ENCODE data around the gene C5orf24. TPM values are rescaled to one million over a fixed set of nuclear protein-coding genes. Genes with fewer than 3 reads are reported as not detected.

The C5orf24 gene
- total RNA-seq (39.1 TPM), polyA plus RNA-seq (ENCODE audit: insufficient read depth in 1 of 8, insufficient read length in 8 of 8, low replicate concordance in 1 of 8) (10 to 100 TPM; 50.9 to 75.4 (median 67.2) TPM)
- long read RNA-seq, donor 1, full-length matches to known transcripts: 16 of 16 reads
- long read RNA-seq, donor 1, partial matches to known transcripts: 0 of 16 reads
- long read RNA-seq, donor 1, other reads (novel, unspliced or antisense): 0 of 16 reads
- long read RNA-seq, donor 2, full-length matches to known transcripts: 3 of 3 reads
- long read RNA-seq, donor 2, partial matches to known transcripts: 0 of 3 reads
- long read RNA-seq, donor 2, other reads (novel, unspliced or antisense): 0 of 3 reads
- long read RNA-seq, donor 3, full-length matches to known transcripts: 30 of 30 reads
- long read RNA-seq, donor 3, partial matches to known transcripts: 0 of 30 reads
- long read RNA-seq, donor 3, other reads (novel, unspliced or antisense): 0 of 30 reads
- long read RNA-seq, donor 4, full-length matches to known transcripts: 23 of 38 reads
- long read RNA-seq, donor 4, partial matches to known transcripts: 15 of 38 reads
- long read RNA-seq, donor 4, other reads (novel, unspliced or antisense): 0 of 38 reads
- long read RNA-seq, donor 5, full-length matches to known transcripts: 42 of 87 reads
- long read RNA-seq, donor 5, partial matches to known transcripts: 45 of 87 reads
- long read RNA-seq, donor 5, other reads (novel, unspliced or antisense): 0 of 87 reads
- long read RNA-seq, donor 6, full-length matches to known transcripts: 31 of 31 reads
- long read RNA-seq, donor 6, partial matches to known transcripts: 0 of 31 reads
- long read RNA-seq, donor 6, other reads (novel, unspliced or antisense): 0 of 31 reads
- long read RNA-seq, donor 7, full-length matches to known transcripts: 29 of 29 reads
- long read RNA-seq, donor 7, partial matches to known transcripts: 0 of 29 reads
- long read RNA-seq, donor 7, other reads (novel, unspliced or antisense): 0 of 29 reads
- long read RNA-seq, donor 8, full-length matches to known transcripts: 15 of 15 reads
- long read RNA-seq, donor 8, partial matches to known transcripts: 0 of 15 reads
- long read RNA-seq, donor 8, other reads (novel, unspliced or antisense): 0 of 15 reads
- long read RNA-seq, donor 9, full-length matches to known transcripts: 28 of 28 reads
- long read RNA-seq, donor 9, partial matches to known transcripts: 0 of 28 reads
- long read RNA-seq, donor 9, other reads (novel, unspliced or antisense): 0 of 28 reads
- long read RNA-seq, donor 10, full-length matches to known transcripts: 34 of 34 reads
- long read RNA-seq, donor 10, partial matches to known transcripts: 0 of 34 reads
- long read RNA-seq, donor 10, other reads (novel, unspliced or antisense): 0 of 34 reads
- long read RNA-seq, donor 11, full-length matches to known transcripts: 29 of 29 reads
- long read RNA-seq, donor 11, partial matches to known transcripts: 0 of 29 reads
- long read RNA-seq, donor 11, other reads (novel, unspliced or antisense): 0 of 29 reads

- under 1% methylated on average over 68 of the region's 84 CpGs for WGBS (ENCODE audit: insufficient coverage)
- Histone ChIP-seq H3K9me3 (replicated peaks; ENCODE audit: control insufficient read depth, low read depth, low read length) (no peaks in the 10 kb centered on the region), H3K27ac (ENCODE audit: low read length) (peak within 1 kb of the TSS; percentile 95), H3K27me3 (ENCODE audit: control insufficient read depth, insufficient read depth, low read length) (no peaks in the 10 kb centered on the region), H3K4me3 (ENCODE audit: low read length) (peak within 1 kb of the TSS; percentile 65), H3K36me3 (ENCODE audit: control insufficient read depth, insufficient read depth, low read length) (peaks cover 5% of the 10 kb centered on the region), H3K4me1 (ENCODE audit: control insufficient read depth, insufficient read depth, low read length) (peaks cover 15% of the 10 kb centered on the region)
- peak; percentile 98 for DNase-seq
Observed at GRCh38 chr5:134845852-134846640, at the start of gene C5orf24. TSS of gene C5orf24 (plus strand) at chr5:134845968. CDS start at chr5:134854901, 8,933 bp downstream.

GRCh38 chr5:134798468-134798867 lies 47.3 kb upstream of the C5orf24 start:
- H3K9me3 ChIP-seq (replicated peaks; ENCODE audit: control insufficient read depth, low read depth, low read length): no peaks in the 10 kb centered on the region
- no peaks in the 10 kb centered on the region for H3K27me3 ChIP-seq (ENCODE audit: control insufficient read depth, insufficient read depth, low read length)
- H3K27ac ChIP-seq (ENCODE audit: low read length): no peak overlapping the region
- DNase-seq: no peak
- peaks cover 54% of the 10 kb centered on the region for H3K36me3 ChIP-seq (ENCODE audit: control insufficient read depth, insufficient read depth, low read length)
- no peaks in the 10 kb centered on the region for H3K4me1 ChIP-seq (ENCODE audit: control insufficient read depth, insufficient read depth, low read length)
- WGBS (ENCODE audit: insufficient coverage): no CpG with 5 or more reads among the region's 5 CpGs
- H3K4me3 ChIP-seq (ENCODE audit: low read length): no peak overlapping the region

DNA sequence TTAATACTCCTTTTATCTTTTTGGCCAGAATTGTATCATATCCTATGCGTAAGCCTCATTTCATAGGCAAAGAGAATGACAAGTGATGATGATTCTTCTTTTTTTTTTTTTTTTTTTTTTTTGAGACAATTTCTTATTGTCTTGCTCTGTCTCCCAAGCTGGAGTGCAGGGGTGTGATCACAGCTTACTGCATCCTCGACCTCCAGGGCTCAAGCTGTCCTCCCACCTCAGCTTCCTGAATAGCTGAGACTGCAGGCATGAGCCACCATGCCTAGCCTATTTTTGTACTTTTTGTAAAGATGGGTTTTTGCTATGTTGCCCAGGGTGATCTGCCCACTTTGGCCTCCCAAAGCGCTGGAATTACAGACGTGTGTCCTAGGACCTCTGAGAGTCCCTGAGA lies 41.9 kb upstream of the C5orf24 start:
- H3K27ac ChIP-seq (ENCODE audit: low read length): no peak overlapping the region
- H3K27me3 ChIP-seq (ENCODE audit: control insufficient read depth, insufficient read depth, low read length): no peaks in the 10 kb centered on the region
- no peaks in the 10 kb centered on the region for H3K4me1 ChIP-seq (ENCODE audit: control insufficient read depth, insufficient read depth, low read length)
- no peak overlapping the region for H3K4me3 ChIP-seq (ENCODE audit: low read length)
- peaks cover 25% of the 10 kb centered on the region for H3K36me3 ChIP-seq (ENCODE audit: control insufficient read depth, insufficient read depth, low read length)
- DNase-seq: no peak
- no CpG with 5 or more reads among the region's 4 CpGs for WGBS (ENCODE audit: insufficient coverage)
- no peaks in the 10 kb centered on the region for H3K9me3 ChIP-seq (replicated peaks; ENCODE audit: control insufficient read depth, low read depth, low read length)

GRCh38 chr5:134813407-134813806 lies 32.4 kb upstream of the C5orf24 start:
- Histone ChIP-seq H3K27me3 (ENCODE audit: control insufficient read depth, insufficient read depth, low read length) (no peaks in the 10 kb centered on the region), H3K27ac (ENCODE audit: low read length) (no peak overlapping the region), H3K9me3 (replicated peaks; ENCODE audit: control insufficient read depth, low read depth, low read length) (no peaks in the 10 kb centered on the region), H3K4me3 (ENCODE audit: low read length) (no peak overlapping the region), H3K36me3 (ENCODE audit: control insufficient read depth, insufficient read depth, low read length) (peaks cover 29% of the 10 kb centered on the region), H3K4me1 (ENCODE audit: control insufficient read depth, insufficient read depth, low read length) (no peaks in the 10 kb centered on the region)
- no peak for DNase-seq
- WGBS (ENCODE audit: insufficient coverage): no CpG with 5 or more reads among the region's 2 CpGs

- no peaks in the 10 kb centered on the region for H3K27me3 ChIP-seq (ENCODE audit: control insufficient read depth, insufficient read depth, low read length)
- no peaks in the 10 kb centered on the region for H3K9me3 ChIP-seq (replicated peaks; ENCODE audit: control insufficient read depth, low read depth, low read length)
- no peak for DNase-seq
- H3K27ac ChIP-seq (ENCODE audit: low read length): no peak overlapping the region
- peaks cover 33% of the 10 kb centered on the region for H3K36me3 ChIP-seq (ENCODE audit: control insufficient read depth, insufficient read depth, low read length)
- H3K4me1 ChIP-seq (ENCODE audit: control insufficient read depth, insufficient read depth, low read length): no peaks in the 10 kb centered on the region
- no peak overlapping the region for H3K4me3 ChIP-seq (ENCODE audit: low read length)
Observed at GRCh38 chr5:134813827-134814226, 31.9 kb upstream of the C5orf24 start.

GRCh38 chr5:134817006-134817405 lies 28.8 kb upstream of the C5orf24 start:
- Histone ChIP-seq H3K27ac (ENCODE audit: low read length) (no peak overlapping the region), H3K4me1 (ENCODE audit: control insufficient read depth, insufficient read depth, low read length) (no peaks in the 10 kb centered on the region), H3K4me3 (ENCODE audit: low read length) (no peak overlapping the region), H3K27me3 (ENCODE audit: control insufficient read depth, insufficient read depth, low read length) (no peaks in the 10 kb centered on the region), H3K9me3 (replicated peaks; ENCODE audit: control insufficient read depth, low read depth, low read length) (no peaks in the 10 kb centered on the region), H3K36me3 (ENCODE audit: control insufficient read depth, insufficient read depth, low read length) (peaks cover 42% of the 10 kb centered on the region)
- no peak for DNase-seq
- WGBS (ENCODE audit: insufficient coverage): no CpG with 5 or more reads among the region's 4 CpGs

- Histone ChIP-seq H3K9me3 (replicated peaks; ENCODE audit: control insufficient read depth, low read depth, low read length) (no peaks in the 10 kb centered on the region), H3K36me3 (ENCODE audit: control insufficient read depth, insufficient read depth, low read length) (peaks cover 34% of the 10 kb centered on the region), H3K4me3 (ENCODE audit: low read length) (no peak overlapping the region), H3K4me1 (ENCODE audit: control insufficient read depth, insufficient read depth, low read length) (no peaks in the 10 kb centered on the region), H3K27me3 (ENCODE audit: control insufficient read depth, insufficient read depth, low read length) (no peaks in the 10 kb centered on the region), H3K27ac (ENCODE audit: low read length) (no peak overlapping the region)
- DNase-seq: no peak
- no CpG with 5 or more reads among the region's 4 CpGs for WGBS (ENCODE audit: insufficient coverage)
Observed at GRCh38 chr5:134818776-134819175, 27.0 kb upstream of the C5orf24 start.

DNA sequence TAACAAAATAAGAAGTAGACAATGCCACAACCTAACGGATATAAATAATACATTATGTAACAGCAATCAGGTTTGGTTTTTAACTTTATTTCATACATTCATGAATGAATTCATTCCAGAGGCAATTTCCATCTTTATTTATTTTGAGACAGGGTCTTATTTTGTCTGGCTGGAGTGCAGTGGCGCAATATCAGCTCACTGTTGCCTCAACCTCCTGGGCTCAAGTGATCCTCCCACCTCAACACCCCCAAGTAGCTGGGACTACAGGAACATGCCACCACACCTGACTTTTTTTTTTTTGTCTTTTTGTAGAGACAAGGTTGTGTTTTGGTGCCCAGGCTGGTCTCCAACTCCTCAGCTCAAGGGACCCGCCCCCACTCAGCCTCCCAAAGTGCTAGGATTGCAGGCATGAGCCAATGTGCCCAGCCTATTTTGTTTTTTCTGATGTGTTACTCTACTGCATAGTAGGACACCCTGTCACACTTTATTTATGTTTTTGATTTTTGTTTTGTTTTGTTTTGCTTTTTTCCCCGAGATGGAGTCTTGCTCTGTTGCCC lies 26.3 kb upstream of the C5orf24 start:
- peaks cover 33% of the 10 kb centered on the region for H3K36me3 ChIP-seq (ENCODE audit: control insufficient read depth, insufficient read depth, low read length)
- 100% methylated on average over 1 of the region's 4 CpGs for WGBS (ENCODE audit: insufficient coverage)
- H3K27ac ChIP-seq (ENCODE audit: low read length): no peak overlapping the region
- H3K4me3 ChIP-seq (ENCODE audit: low read length): no peak overlapping the region
- no peaks in the 10 kb centered on the region for H3K9me3 ChIP-seq (replicated peaks; ENCODE audit: control insufficient read depth, low read depth, low read length)
- DNase-seq: no peak
- H3K4me1 ChIP-seq (ENCODE audit: control insufficient read depth, insufficient read depth, low read length): no peaks in the 10 kb centered on the region
- no peaks in the 10 kb centered on the region for H3K27me3 ChIP-seq (ENCODE audit: control insufficient read depth, insufficient read depth, low read length)

DNA sequence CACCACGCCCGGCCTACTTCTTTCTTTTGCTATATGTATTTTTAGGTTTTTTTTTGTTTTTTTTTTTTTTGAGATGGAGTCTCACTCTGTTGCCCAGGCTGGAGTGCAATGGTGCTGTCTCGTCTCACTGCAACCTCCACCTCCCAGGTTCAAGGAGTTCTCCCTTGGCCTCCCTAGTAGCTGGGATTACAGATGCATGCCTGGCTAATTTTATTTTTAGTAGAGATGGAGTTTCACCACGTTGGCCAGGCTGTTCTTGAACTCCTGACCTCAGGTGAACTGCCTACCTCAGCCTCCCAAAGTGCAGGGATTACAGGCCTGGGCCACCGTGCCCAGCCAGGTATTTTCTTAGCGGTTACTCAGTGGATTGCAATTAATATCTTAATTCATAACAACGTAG lies 23.9 kb upstream of the C5orf24 start:
- no peaks in the 10 kb centered on the region for H3K4me1 ChIP-seq (ENCODE audit: control insufficient read depth, insufficient read depth, low read length)
- WGBS (ENCODE audit: insufficient coverage): 100% methylated on average over 2 of the region's 7 CpGs
- no peak overlapping the region for H3K4me3 ChIP-seq (ENCODE audit: low read length)
- no peaks in the 10 kb centered on the region for H3K9me3 ChIP-seq (replicated peaks; ENCODE audit: control insufficient read depth, low read depth, low read length)
- no peak overlapping the region for H3K27ac ChIP-seq (ENCODE audit: low read length)
- H3K36me3 ChIP-seq (ENCODE audit: control insufficient read depth, insufficient read depth, low read length): peaks cover 35% of the 10 kb centered on the region
- no peaks in the 10 kb centered on the region for H3K27me3 ChIP-seq (ENCODE audit: control insufficient read depth, insufficient read depth, low read length)
- DNase-seq: no peak
